D721Med (cell line): ENCODE data around the gene MICAL3.

Experiments used
- DNase-seq: peaks from one replicate; pipeline ENCODE4 v3.0.0; 2011; ENCODE audit warnings: low spot score; ENCODE audit not compliant: insufficient read length
- FAIRE-seq: peaks from 2 replicates; lab custom pipeline; 2011; peaks lifted over from hg19 to GRCh38; lab: Jason Lieb, UNC
- CTCF ChIP-seq: IDR thresholded peaks from 2 replicates; pipeline ENCODE4 v1.5.1; 2012; ENCODE audit warnings: mild to moderate bottlenecking, control low read depth; ENCODE audit not compliant: insufficient read depth; ENCODE audit errors: missing control alignments

Gene MICAL3

GRCh38 chr22:17960695-17961445 lies 63.5 kb downstream of the MICAL3 start:
- FAIRE-seq (no peak), DNase-seq (no peak)
- no peak for TF ChIP-seq CTCF

GRCh38 chr22:17960011-17960410 lies 64.3 kb downstream of the MICAL3 start:
- FAIRE-seq (no peak), DNase-seq (no peak)
- TF ChIP-seq CTCF, result no peak

- DNase-seq (no peak), FAIRE-seq (no peak)
- TF ChIP-seq CTCF, result no peak
Measured at GRCh38 chr22:17958166-17958565, 66.2 kb downstream of the MICAL3 start.

GRCh38 chr22:17957693-17958092 lies 66.7 kb downstream of the MICAL3 start:
- DNase-seq (no peak), FAIRE-seq (no peak)
- TF ChIP-seq CTCF, result no peak

- TF ChIP-seq CTCF, result no peak
- DNase-seq (no peak), FAIRE-seq (no peak)
Measured at GRCh38 chr22:17957204-17957603, 67.2 kb downstream of the MICAL3 start.

- no peak for DNase-seq
- no peak for FAIRE-seq
- TF ChIP-seq CTCF, result no peak
Measured at GRCh38 chr22:17956630-17957029, 67.7 kb downstream of the MICAL3 start.
